NCI-H748 (cell line): ENCODE results near the gene NFRKB.

Source experiments
- DNase-seq: peaks from one replicate; lab custom pipeline; 2025; ENCODE audit not compliant: unreplicated experiment; lab: John Stamatoyannopoulos, UW

NFRKB gene

DNA sequence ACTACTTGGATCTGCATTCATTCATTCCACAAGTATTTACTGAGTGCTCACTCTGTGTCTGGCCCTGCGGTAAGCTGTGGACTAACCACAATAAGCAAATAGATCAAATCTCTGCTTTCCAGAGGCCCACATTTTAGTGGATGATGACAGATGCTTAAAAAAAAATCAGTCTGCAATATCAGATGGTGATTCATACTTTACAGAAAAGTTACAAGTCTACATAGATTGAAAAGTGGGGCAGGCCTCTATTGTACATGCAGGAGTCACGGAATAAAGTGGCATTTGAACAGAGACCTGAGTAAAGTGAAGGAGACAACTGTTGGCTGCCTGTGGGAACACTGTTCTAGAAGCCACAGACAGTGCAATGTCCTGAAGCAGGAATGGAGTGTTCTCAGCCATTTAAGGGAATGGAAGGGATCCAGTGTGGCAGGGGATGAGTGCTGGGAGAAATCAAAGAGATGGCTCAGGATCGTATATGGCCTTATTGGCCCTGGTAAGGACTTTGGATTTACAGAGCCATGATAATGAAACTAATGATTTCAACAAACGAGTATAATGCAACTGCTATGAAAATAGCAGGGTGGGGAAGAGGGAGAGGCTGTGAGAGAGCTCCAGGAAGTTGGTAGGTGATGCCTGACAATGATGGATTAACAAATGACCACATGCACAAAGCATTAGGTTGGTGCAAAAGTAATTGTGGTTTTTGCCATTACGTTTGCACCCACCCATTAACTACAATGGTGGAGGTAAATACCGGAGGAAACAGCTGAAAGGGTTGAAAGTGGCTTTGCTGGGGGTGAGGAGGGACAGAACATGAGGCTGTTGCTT is 48.7 kb downstream of the NFRKB start:
- peak; percentile 67 for DNase-seq
